ENCODE results near the gene CDHR1. TPM values are rescaled to one million over a fixed set of nuclear protein-coding genes. Genes with fewer than 3 reads are reported as not detected.

Gene CDHR1
- polyA plus RNA-seq, 1 experiment = not detected

DNA sequence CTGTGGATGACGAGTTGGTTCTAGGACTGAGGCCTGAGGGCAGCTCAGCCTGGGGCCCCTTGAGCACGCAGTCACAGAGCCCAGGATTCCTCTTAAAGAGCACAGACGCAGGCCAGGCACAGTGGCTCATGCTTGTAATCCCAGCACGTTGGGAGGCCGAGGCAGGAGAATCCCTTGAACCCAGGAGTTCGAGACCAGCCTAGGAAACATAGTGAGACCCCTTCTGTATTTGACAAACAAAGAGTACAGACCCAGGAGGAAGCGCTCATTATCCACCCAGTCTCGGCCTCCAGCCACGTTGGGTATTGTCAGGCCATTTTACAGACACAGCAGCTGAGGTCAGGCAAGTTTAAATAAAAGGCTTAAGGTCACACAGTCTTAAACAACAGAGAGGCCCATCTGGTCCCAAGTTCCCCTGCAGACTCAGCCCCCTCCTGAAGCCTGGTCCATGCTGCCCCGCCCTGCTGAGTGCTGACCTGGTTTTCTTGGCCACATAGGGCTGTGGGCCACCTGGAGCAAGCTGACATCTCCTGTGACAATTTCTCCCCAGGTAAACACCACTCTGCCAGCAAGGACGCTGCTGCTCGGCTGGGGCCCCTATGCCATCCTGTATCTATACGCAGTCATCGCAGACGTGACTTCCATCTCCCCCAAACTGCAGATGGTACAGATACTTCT lies 63.1 kb downstream of the CDHR1 start:
- Histone ChIP-seq H3K9me3 (ENCODE audit: control insufficient read depth, insufficient read depth, low read length) (no peaks in the 10 kb centered on the region; the same call in 1 of the 2 replicates), H3K27ac (ENCODE audit: low read depth, low read length) (no peak overlapping the region), H3K4me3 (ENCODE audit: low read depth, low read length) (no peak overlapping the region), H3K27me3 (ENCODE audit: control insufficient read depth, insufficient read depth, low read length) (peaks cover 7% of the 10 kb centered on the region)
- TF ChIP-seq, protein P1, sequence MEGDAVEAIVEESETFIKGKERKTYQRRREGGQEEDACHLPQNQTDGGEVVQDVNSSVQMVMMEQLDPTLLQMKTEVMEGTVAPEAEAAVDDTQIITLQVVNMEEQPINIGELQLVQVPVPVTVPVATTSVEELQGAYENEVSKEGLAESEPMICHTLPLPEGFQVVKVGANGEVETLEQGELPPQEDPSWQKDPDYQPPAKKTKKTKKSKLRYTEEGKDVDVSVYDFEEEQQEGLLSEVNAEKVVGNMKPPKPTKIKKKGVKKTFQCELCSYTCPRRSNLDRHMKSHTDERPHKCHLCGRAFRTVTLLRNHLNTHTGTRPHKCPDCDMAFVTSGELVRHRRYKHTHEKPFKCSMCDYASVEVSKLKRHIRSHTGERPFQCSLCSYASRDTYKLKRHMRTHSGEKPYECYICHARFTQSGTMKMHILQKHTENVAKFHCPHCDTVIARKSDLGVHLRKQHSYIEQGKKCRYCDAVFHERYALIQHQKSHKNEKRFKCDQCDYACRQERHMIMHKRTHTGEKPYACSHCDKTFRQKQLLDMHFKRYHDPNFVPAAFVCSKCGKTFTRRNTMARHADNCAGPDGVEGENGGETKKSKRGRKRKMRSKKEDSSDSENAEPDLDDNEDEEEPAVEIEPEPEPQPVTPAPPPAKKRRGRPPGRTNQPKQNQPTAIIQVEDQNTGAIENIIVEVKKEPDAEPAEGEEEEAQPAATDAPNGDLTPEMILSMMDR (IDR thresholded peaks at IDR 0.05; ENCODE audit: low read depth, low read length) = no peak
- DNase-seq (ENCODE audit: low read depth, low spot score) = no peak
- ChIA-PET POLR2A (no interaction called here), CTCF (interaction anchor here (0.6 to 13.4 kb wide), 19 partner anchors 9 to 294 kb away, joined by 3 to 427 read pairs (median 4); partner anchors contain the start of gene RGR)

- ChIA-PET POLR2A (no interaction called here), CTCF (interaction anchor here (1.5 to 13.4 kb wide), 3 partner anchors 111 to 279 kb away, joined by 3 to 427 read pairs (median 34); no protein-coding TSS in a partner anchor)
- TF ChIP-seq, protein P1 (IDR thresholded peaks at IDR 0.05; ENCODE audit: low read depth, low read length) = no peak
These were observed 63.8 kb downstream of the CDHR1 start for GRCh38 chr10:84258034-84258695.

DNA sequence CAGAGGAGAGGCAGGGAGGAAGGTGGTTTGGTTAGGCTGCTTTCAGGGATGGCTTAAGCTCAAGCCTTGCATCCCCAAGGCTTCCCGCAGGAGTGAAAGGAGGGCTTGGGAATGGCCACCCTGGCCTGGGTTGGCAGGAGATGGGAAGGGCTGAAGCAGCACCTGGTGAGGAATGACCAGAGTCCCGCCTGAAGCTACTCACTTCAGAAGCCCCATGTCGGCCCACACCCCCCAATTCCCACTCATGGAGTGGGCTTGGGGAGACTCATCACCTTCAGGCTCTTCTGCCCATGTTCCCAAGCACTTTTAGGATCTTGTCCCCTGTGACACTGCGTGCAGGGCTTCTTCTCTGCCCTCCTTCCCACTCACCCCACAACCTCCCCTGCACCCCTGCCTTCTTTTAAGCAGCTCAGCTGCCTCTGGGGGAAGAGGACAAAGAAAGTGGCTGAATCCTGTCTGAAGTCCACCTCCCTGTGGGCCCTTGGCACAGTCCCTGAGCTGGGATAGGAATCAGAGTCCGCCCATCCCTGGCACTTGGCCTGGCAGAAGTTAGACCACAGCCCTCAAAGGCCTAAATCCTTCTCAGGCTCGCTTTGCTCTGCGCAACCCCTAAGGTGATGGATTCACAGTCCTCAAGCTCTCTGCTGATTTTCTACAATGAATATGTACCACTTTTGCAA lies 67.0 kb downstream of the CDHR1 start:
- TF ChIP-seq, protein P1 (IDR thresholded peaks at IDR 0.05; ENCODE audit: low read depth, low read length) = no peak
- Histone ChIP-seq H3K9me3 (ENCODE audit: control insufficient read depth, insufficient read depth, low read length) (no peaks in the 10 kb centered on the region; the same call in 1 of the 2 replicates), H3K27ac (ENCODE audit: low read depth, low read length) (no peak overlapping the region), H3K27me3 (ENCODE audit: control insufficient read depth, insufficient read depth, low read length) (peaks cover 14% of the 10 kb centered on the region), H3K4me3 (ENCODE audit: low read depth, low read length) (no peak overlapping the region)
- ChIA-PET CTCF (interaction anchor here (13.4 kb wide), 1 partner anchor 276 kb away, joined by 427 read pairs; no protein-coding TSS in a partner anchor), POLR2A (no interaction called here)
- DNase-seq (ENCODE audit: low read depth, low spot score) = no peak

More at GRCh38 chr10:84258034-84258695, 63.8 kb downstream of the CDHR1 start:
- Histone ChIP-seq H3K27ac (ENCODE audit: low read depth, low read length) (peak overlapping the region; percentile 21), H3K9me3 (ENCODE audit: control insufficient read depth, insufficient read depth, low read length) (no peaks in the 10 kb centered on the region; the same call in 1 of the 2 replicates), H3K4me3 (ENCODE audit: low read depth, low read length) (no peak overlapping the region), H3K27me3 (ENCODE audit: control insufficient read depth, insufficient read depth, low read length) (peaks cover 7% of the 10 kb centered on the region)
- DNase-seq (ENCODE audit: low read depth, low spot score) = no peak

DNA sequence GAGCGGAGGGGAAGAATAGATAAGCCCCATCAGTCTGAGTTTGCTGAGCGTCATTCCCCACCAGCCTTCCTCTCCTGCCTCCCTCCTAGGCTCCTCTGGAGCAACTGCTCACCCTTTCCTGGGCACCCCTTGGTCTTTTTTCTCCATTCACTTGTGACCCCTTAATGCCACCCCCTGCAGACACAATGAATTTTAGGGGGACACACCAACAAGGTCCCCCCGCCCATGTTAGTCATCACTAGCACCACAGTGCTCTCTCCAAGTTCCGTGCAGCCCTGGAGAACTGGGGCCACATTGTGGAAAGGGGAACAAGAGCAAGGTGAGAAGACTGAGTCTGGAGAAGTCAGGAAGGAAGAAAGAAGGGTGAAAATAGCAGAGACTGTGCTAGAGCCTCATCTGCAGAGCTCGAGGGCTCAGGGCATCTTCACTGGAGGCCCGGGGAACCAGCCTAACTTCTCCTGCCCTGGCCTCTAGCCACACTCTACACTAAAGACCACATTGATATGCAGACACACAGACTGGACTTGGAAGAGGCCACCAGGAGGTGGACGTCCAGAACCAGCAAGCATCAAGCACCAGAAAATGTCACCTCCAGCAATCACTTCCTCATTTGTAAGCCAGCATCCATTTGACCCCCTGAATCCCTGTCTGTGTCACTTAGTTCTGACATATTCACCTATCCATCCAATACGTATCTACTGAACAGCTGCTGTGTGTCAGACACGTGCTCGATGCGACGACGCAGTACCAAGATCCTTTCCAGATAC lies 68.0 kb downstream of the CDHR1 start:
- H3K4me3 ChIP-seq (ENCODE audit: low read depth, low read length) = no peak overlapping the region
- ChIA-PET CTCF (interaction anchor here (1.3 to 13.4 kb wide), 2 partner anchors 101 to 275 kb away, joined by 5 to 427 read pairs; no protein-coding TSS in a partner anchor), POLR2A (no interaction called here)

More for the DNA sequence above, 68.0 kb downstream of the CDHR1 start:
- Histone ChIP-seq H3K27me3 (ENCODE audit: control insufficient read depth, insufficient read depth, low read length) (peaks cover 14% of the 10 kb centered on the region), H3K9me3 (ENCODE audit: control insufficient read depth, insufficient read depth, low read length) (no peaks in the 10 kb centered on the region), H3K27ac (ENCODE audit: low read depth, low read length) (peak overlapping the region; percentile 11)
- TF ChIP-seq, protein P1 (IDR thresholded peaks at IDR 0.05; ENCODE audit: low read depth, low read length) = no peak
- no peak for DNase-seq (ENCODE audit: low read depth, low spot score)

Data from AG04450 (cell line).